ENCODE data around the gene MYL9. TPM values are rescaled to one million over a fixed set of nuclear protein-coding genes. Genes with fewer than 3 reads are reported as not detected.

MYL9 gene
- total and polyA plus RNA-seq, 2 of the 4 experiments (the other 2 are of a cell fraction), result 97.5 to 425 TPM

GRCh38 chr20:36578356-36579041 lies 37.2 kb downstream of the MYL9 start:
- in situ Hi-C loops (cut with MboI; ENCODE audit: low sequenced_read_pairs), result no loop called here

More at GRCh38 chr20:36578356-36579041, 37.2 kb downstream of the MYL9 start:
- H3K14ac ChIP-seq (replicated peaks; ENCODE audit: low read depth, low read length), result no peak overlapping the region; the same call in 1 of the 2 replicates
- no peak overlapping the region for H2BK120ac ChIP-seq (ENCODE audit: low read depth, low read length)
- H3K4me3 ChIP-seq (ENCODE audit: insufficient read depth, low read depth, low read length), result no peak overlapping the region
- H3K27me3 ChIP-seq (ENCODE audit: control insufficient read depth, insufficient read depth, low read length), result no peaks in the 10 kb centered on the region
- 93% methylated on average over 3 of the region's 15 CpGs; no CpG with 5 or more reads in 1 of the 2 experiments for WGBS, 2 experiments (ENCODE audit: extremely low coverage in 2 of 2, insufficient read length in 1 of 2)
- H4K20me1 ChIP-seq (ENCODE audit: insufficient read depth, low read length), result peaks cover 38% of the 10 kb centered on the region
- POLR2A ChIA-PET (ENCODE audit: unreplicated experiment), result no interaction called here
- no peak overlapping the region for H3K56ac ChIP-seq (ENCODE audit: extremely low read depth, insufficient read depth, low read length)
- H4K91ac ChIP-seq (ENCODE audit: insufficient read depth, low read depth, low read length), result no peak overlapping the region
- H3K4me2 ChIP-seq (ENCODE audit: low read depth, low read length), result no peak overlapping the region
- no peak overlapping the region for H2AK5ac ChIP-seq (ENCODE audit: low read depth, low read length)
- H3K18ac ChIP-seq (ENCODE audit: low read depth, low read length), result no peak overlapping the region
- no peak overlapping the region for H3K23ac ChIP-seq (ENCODE audit: low read depth, low read length)
- intact Hi-C loops (cut with micrococcal nuclease) (no loop called here), dilution Hi-C loops (cut with HindIII; ENCODE audit: low sequenced_read_pairs, unreplicated experiment) (no loop called here)
- no peak overlapping the region for H3K4ac ChIP-seq (ENCODE audit: low read depth, low read length)
- H3K27ac ChIP-seq (ENCODE audit: insufficient read depth, low read length), result no peak overlapping the region
- H2BK5ac ChIP-seq (ENCODE audit: low read depth, low read length, poor library complexity, severe bottlenecking), result no peak overlapping the region
- peak overlapping the region; percentile 51 for H2AFZ ChIP-seq (replicated peaks; ENCODE audit: low read length, poor library complexity)
- no TSS peak for BruUV-seq (replicated peaks)
- H2BK15ac ChIP-seq (ENCODE audit: low read depth, low read length), result no peak overlapping the region
- DNase-seq, result no peak
- H4K8ac ChIP-seq (ENCODE audit: low read depth in 2 of 2, low read length in 2 of 2), result no peak overlapping the region
- H3K9ac ChIP-seq (ENCODE audit: low read depth, low read length), result no peak overlapping the region
- H3K79me1 ChIP-seq (ENCODE audit: low read depth in 1 of 2, low read length in 2 of 2), result peaks cover 32 to 56% of the 10 kb centered on the region in 2 experiments
- H2BK20ac ChIP-seq (ENCODE audit: low read depth, low read length), result no peak overlapping the region
- H3K4me1 ChIP-seq (ENCODE audit: control insufficient read depth, insufficient read depth, low read length), result peaks cover 7% of the 10 kb centered on the region
- H2AK9ac ChIP-seq (replicated peaks; ENCODE audit: low read depth, low read length, poor library complexity), result peak overlapping the region; percentile 65
- no peak for ATAC-seq (ENCODE audit: low read depth)
- CTCF ChIA-PET, result interaction anchor here (0.6 kb wide), 1 partner anchor 365 kb away, joined by 3 read pairs; no protein-coding TSS in a partner anchor
- H3K9me1 ChIP-seq (ENCODE audit: insufficient read depth, low read length), result peaks cover 20% of the 10 kb centered on the region
- no peaks in the 10 kb centered on the region for H3K9me3 ChIP-seq (ENCODE audit: control insufficient read depth, insufficient read depth, low read length)
- no peak overlapping the region for H4K5ac ChIP-seq (ENCODE audit: low read depth, low read length)
- TF ChIP-seq CHD1 (IDR thresholded peaks at IDR 0.05; ENCODE audit: low read depth, low read length) (no peak), MXI1 (IDR thresholded peaks at IDR 0.05; ENCODE audit: borderline replicate concordance, low read depth, low read length) (no peak), FOS (IDR thresholded peaks at IDR 0.05; ENCODE audit: low read depth, low read length) (no peak), NFE2L2 (IDR thresholded peaks at IDR 0.05; ENCODE audit: low read depth, low read length) (no peak), BHLHE40 (IDR thresholded peaks at IDR 0.05; ENCODE audit: low read depth, low read length) (no peak), SMC3 (IDR thresholded peaks at IDR 0.05; ENCODE audit: low read depth, low read length) (no peak), RAD21 (IDR thresholded peaks at IDR 0.05; ENCODE audit: low read length) (no peak), MAZ (IDR thresholded peaks at IDR 0.05; ENCODE audit: borderline replicate concordance, low read depth, low read length) (no peak), RCOR1 (IDR thresholded peaks at IDR 0.05; ENCODE audit: insufficient replicate concordance, low read length) (no peak), CTCF (conservative IDR thresholded peaks at IDR 0.05; ENCODE audit: low read depth, low read length) (no peak), POLR2A (IDR thresholded peaks at IDR 0.05; ENCODE audit: low read depth, low read length) (no peak), MAFK (IDR thresholded peaks at IDR 0.05; ENCODE audit: low read depth, low read length) (no peak)
- peaks cover 26% of the 10 kb centered on the region for H3K36me3 ChIP-seq (ENCODE audit: control insufficient read depth, insufficient read depth, low read length)
